ENCODE data around the gene CD200R1L. TPM values are rescaled to one million over a fixed set of nuclear protein-coding genes. Genes with fewer than 3 reads are reported as not detected.

The CD200R1L gene
- total and polyA plus RNA-seq, 9 of the 15 experiments (the other 6 are each of a cell fraction or from before 2014, with no cell fraction given) = not detected

GRCh38 chr3:112779011-112779410 is 67.7 kb downstream of the CD200R1L start:
- Histone ChIP-seq H2AFZ (ENCODE audit: low read depth, low read length) (no peak overlapping the region), H3K4me3 (no peak overlapping the region), H3K4me1 (replicated peaks in 1 of 2; ENCODE audit: control insufficient read depth in 2 of 2, insufficient read depth in 2 of 2, low read length in 2 of 2) (no peaks in the 10 kb centered on the region), H3K79me2 (ENCODE audit: control insufficient read depth, insufficient read depth, low read length) (no peaks in the 10 kb centered on the region), H4K20me1 (replicated peaks; ENCODE audit: control insufficient read depth, insufficient read depth, low read length) (no peaks in the 10 kb centered on the region), H3K27ac (ENCODE audit: extremely low read depth, low read depth, low read length) (no peak overlapping the region), H3K36me3 (ENCODE audit: control insufficient read depth, insufficient read depth, low read length) (no peaks in the 10 kb centered on the region), H3K9me1 (ENCODE audit: control insufficient read depth, insufficient read depth, low read length) (no peaks in the 10 kb centered on the region), H3K27me3 (ENCODE audit: control insufficient read depth in 2 of 2, insufficient read depth in 2 of 2, low read length in 2 of 2) (no peaks in the 10 kb centered on the region), H3K4me2 (ENCODE audit: insufficient read depth, low read length) (no peak overlapping the region), H3K9me3 (replicated peaks; ENCODE audit: control insufficient read depth, insufficient read depth, low read depth, low read length) (no peaks in the 10 kb centered on the region), H3K9ac (ENCODE audit: insufficient read depth in 1 of 2, low read depth in 2 of 2, low read length in 2 of 2) (no peak overlapping the region)
- POLR2A ChIA-PET = interaction anchor here (1.8 kb wide), 1 partner anchor 9 kb away, joined by 7 read pairs; no protein-coding TSS in a partner anchor
- DNase-seq (ENCODE audit: extremely low read depth in 1 of 4, low spot score in 3 of 4) (no peak), ATAC-seq (no peak), FAIRE-seq (no peak)
- CTCF ChIA-PET (ENCODE audit: low intra/inter-chr PET ratio) = no interaction called here
- intact Hi-C loops (cut with micrococcal nuclease) = no loop called here
- in situ Hi-C loops (cut with MboI) = no loop called here
- no TSS peak for BruUV-seq (replicated peaks)
- TF ChIP-seq ZFP30 (CRISPR knock-in tag; IDR thresholded peaks at IDR 0.05; ENCODE audit: borderline replicate concordance) (no peak), CXXC5 (CRISPR knock-in tag; IDR thresholded peaks at IDR 0.05) (no peak), ZNF592 (IDR thresholded peaks at IDR 0.05) (no peak), ASH1L (IDR thresholded peaks at IDR 0.05; ENCODE audit: borderline replicate concordance, low read depth, partially characterized antibody) (no peak), XRCC5 (IDR thresholded peaks at IDR 0.05; ENCODE audit: low read depth, low read length) (no peak), SUPT5H (IDR thresholded peaks at IDR 0.05) (no peak), CTBP1 (IDR thresholded peaks at IDR 0.05; ENCODE audit: borderline replicate concordance) (no peak), CBFB (CRISPR knock-in tag; IDR thresholded peaks at IDR 0.05) (no peak), PREB (CRISPR knock-in tag; IDR thresholded peaks at IDR 0.05) (no peak), VEZF1 (CRISPR knock-in tag; IDR thresholded peaks at IDR 0.05) (no peak), ARID4B (CRISPR knock-in tag; IDR thresholded peaks at IDR 0.05) (no peak), ZNF23 (CRISPR knock-in tag; IDR thresholded peaks at IDR 0.05) (no peak), EZH2 (IDR thresholded peaks at IDR 0.05; ENCODE audit: borderline replicate concordance, low read depth, low read length) (no peak)
